ENCODE data around the gene RAB35. TPM values are rescaled to one million over a fixed set of nuclear protein-coding genes. Genes with fewer than 3 reads are reported as not detected.

RAB35 gene
- total and polyA plus RNA-seq, 2 donors from 2014 or later: 23.2 to 56.1 TPM

Small RNA genes lying within 50 kb of the gene (microRNA-seq; reads per million reads assigned to microRNA genes)
- gene MIR4498: not detected

Other genes with a start within 250 kb of the RAB35 start
- gene CIT, start 239.4 kb downstream of the RAB35 start, total RNA-seq: 81.6 TPM
- 3.0 TPM for gene CIT, start 239.4 kb downstream of the RAB35 start, polyA plus RNA-seq (ENCODE audit: insufficient read depth, low read depth, low replicate concordance)
- gene BICDL1, start 127.5 kb downstream of the RAB35 start, total RNA-seq: 101 TPM
- 60.5 TPM for gene BICDL1, start 127.5 kb downstream of the RAB35 start, polyA plus RNA-seq (ENCODE audit: insufficient read depth, low read depth, low replicate concordance)
- gene GCN1, start 78.0 kb upstream of the RAB35 start, total RNA-seq: 77.6 TPM
- gene GCN1, start 78.0 kb upstream of the RAB35 start, polyA plus RNA-seq (ENCODE audit: insufficient read depth, low read depth, low replicate concordance): 12.2 TPM
- 1,384 TPM for gene RPLP0, start 84.4 kb upstream of the RAB35 start, total RNA-seq
- 1,654 TPM for gene RPLP0, start 84.4 kb upstream of the RAB35 start, polyA plus RNA-seq (ENCODE audit: insufficient read depth, low read depth, low replicate concordance)
- gene PXN, start 149.0 kb upstream of the RAB35 start, total RNA-seq: 133 TPM
- gene PXN, start 149.0 kb upstream of the RAB35 start, polyA plus RNA-seq (ENCODE audit: insufficient read depth, low read depth, low replicate concordance): 57.1 TPM
- 18,412 TPM for gene RNU4-2, start 175.2 kb upstream of the RAB35 start, total RNA-seq
- not detected for gene RNU4-2, start 175.2 kb upstream of the RAB35 start, polyA plus RNA-seq (ENCODE audit: insufficient read depth, low read depth, low replicate concordance)
- 3,016 TPM for gene RNU4-1, start 176.5 kb upstream of the RAB35 start, total RNA-seq
- not detected for gene RNU4-1, start 176.5 kb upstream of the RAB35 start, polyA plus RNA-seq (ENCODE audit: insufficient read depth, low read depth, low replicate concordance)
- gene SIRT4, start 185.6 kb upstream of the RAB35 start, total RNA-seq: 1.5 TPM
- gene SIRT4, start 185.6 kb upstream of the RAB35 start, polyA plus RNA-seq (ENCODE audit: insufficient read depth, low read depth, low replicate concordance): 8.1 TPM
- not detected for gene PLA2G1B, start 211.0 kb upstream of the RAB35 start, total RNA-seq
- not detected for gene PLA2G1B, start 211.0 kb upstream of the RAB35 start, polyA plus RNA-seq (ENCODE audit: insufficient read depth, low read depth, low replicate concordance)